HepG2 (cell line): Measurements from ENCODE around the gene STEAP3. TPM values are rescaled to one million over a fixed set of nuclear protein-coding genes. Genes with fewer than 3 reads are reported as not detected.

Experiments
- GATAD2A ChIP-seq: IDR thresholded peaks from 2 replicates; pipeline ENCODE4 v1.6.1; 2016
- MYC ChIP-seq: sonication (generic); formaldehyde crosslinking; IDR thresholded peaks from 2 replicates; pipeline ENCODE4 v1.9.0; 2021; ENCODE audit warnings: missing genetic modification reagents, borderline replicate concordance
- SUZ12 ChIP-seq: fragments of 150-350 bp; IDR thresholded peaks from 2 replicates; pipeline ENCODE4 v1.6.1; 2014; ENCODE audit warnings: low read depth, low read length
- THRA ChIP-seq: sonication (generic); formaldehyde crosslinking; IDR thresholded peaks from 2 replicates; pipeline ENCODE4 v1.4.0; 2020; ENCODE audit warnings: missing genetic modification reagents, borderline replicate concordance
- U2AF1 ChIP-seq: fragments of 200-400 bp; formaldehyde crosslinking; optimal IDR thresholded peaks from 2 replicates; pipeline ENCODE3; 2017; ENCODE audit warnings: mild to moderate bottlenecking, low read depth, low read length
- ZFP90 ChIP-seq: sonication (generic); formaldehyde crosslinking; IDR thresholded peaks from 2 replicates; pipeline ENCODE4 v1.8.0; 2022; ENCODE audit warnings: missing genetic modification reagents, mild to moderate bottlenecking, inconsistent platforms, borderline replicate concordance
- ZNF530 ChIP-seq: sonication (generic); formaldehyde crosslinking; IDR thresholded peaks from 2 replicates; pipeline ENCODE4 v1.5.0; 2020; ENCODE audit warnings: low read depth, mild to moderate bottlenecking, missing genetic modification reagents
- ZNF710 ChIP-seq: sonication (generic); formaldehyde crosslinking; IDR thresholded peaks from 2 replicates; pipeline ENCODE4 v1.5.0; 2020; ENCODE audit warnings: mild to moderate bottlenecking, missing genetic modification reagents, borderline replicate concordance
- ZNF784 ChIP-seq: sonication (generic); formaldehyde crosslinking; IDR thresholded peaks from 2 replicates; pipeline ENCODE4 v1.5.1; 2020; ENCODE audit warnings: missing genetic modification reagents, mild to moderate bottlenecking, borderline replicate concordance
- ZNF839 ChIP-seq: sonication (generic); formaldehyde crosslinking; IDR thresholded peaks from 2 replicates; pipeline ENCODE4 v1.4.0; 2020; ENCODE audit warnings: missing genetic modification reagents, mild to moderate bottlenecking, borderline replicate concordance
- polyA plus RNA-seq, 8 experiments: library from polyadenylated mRNA; depleted of rRNA in 3 of 8; stranded (reverse) in 7 of 8; unstranded in 1 of 8; fragments of >200 nt; fragmentation: Illumina TruSeq in 4 of 8; extraction: Trizol in 4 of 8; gene quantifications; 2 replicates each; pipeline versions ENCODE4 v1.2.1 to v1.2.3, GENCODE V29; 2011 to 2016; ENCODE audit warnings: low read depth in 4 of 8, missing spikeins in 1 of 8, mixed read lengths in 1 of 8; ENCODE audit not compliant: insufficient read depth in 1 of 8
- total RNA-seq, 5 experiments: library from RNA; depleted of rRNA; stranded (reverse); fragments of >200 nt; fragmentation: Illumina TruSeq; extraction: Trizol; gene quantifications; 2 replicates each; pipeline ENCODE4 v1.2.3, GENCODE V29; 2016; ENCODE audit warnings: low read depth in 1 of 5

Gene STEAP3
- total and polyA plus RNA-seq, 2 of the 13 experiments (the other 11 are each of a cell fraction or from before 2014, with no cell fraction given) = 7.3 to 21.1 TPM

GRCh38 chr2:119214453-119215037 lies 9.1 kb upstream of the STEAP3 start (continued):
- TF ChIP-seq ZNF710 (CRISPR knock-in tag) (no peak), U2AF1 (no peak), MYC (CRISPR knock-in tag) (no peak), SUZ12 (no peak), ZFP90 (no peak), ZNF839 (CRISPR knock-in tag) (no peak), ZNF530 (CRISPR knock-in tag) (no peak), ZNF784 (CRISPR knock-in tag) (no peak), THRA (no peak), GATAD2A (CRISPR knock-in tag) (no peak)
